ENCODE measurements around the gene BLMH. TPM values are rescaled to one million over a fixed set of nuclear protein-coding genes. Genes with fewer than 3 reads are reported as not detected.

The BLMH gene
- total and polyA plus RNA-seq, 2 experiments from 2014 or later: 39.7 to 47.3 TPM

GRCh38 chr17:30229012-30229411 lies 62.7 kb downstream of the BLMH start:
- Histone ChIP-seq H3K4me3 (no peak overlapping the region), H3K9me3 (ENCODE audit: low read depth) (no peaks in the 10 kb centered on the region), H3K27me3 (peaks cover 55% of the 10 kb centered on the region), H3K4me1 (ENCODE audit: low read depth) (no peaks in the 10 kb centered on the region), H3K36me3 (no peaks in the 10 kb centered on the region), H3K27ac (no peak overlapping the region)
- no peak for TF ChIP-seq CTCF (IDR thresholded peaks at IDR 0.05; ENCODE audit: low read depth, low read length)
- no peak for DNase-seq (ENCODE audit: low read depth in 1 of 2, low spot score in 1 of 2)

- no peak overlapping the region for H3K4me3 ChIP-seq
- H3K36me3 ChIP-seq: no peaks in the 10 kb centered on the region
- TF ChIP-seq CTCF (IDR thresholded peaks at IDR 0.05; ENCODE audit: low read depth, low read length): no peak
- no peak overlapping the region for H3K27ac ChIP-seq
- H3K9me3 ChIP-seq (ENCODE audit: low read depth): no peaks in the 10 kb centered on the region
- H3K27me3 ChIP-seq: peaks cover 45% of the 10 kb centered on the region
- no peaks in the 10 kb centered on the region for H3K4me1 ChIP-seq (ENCODE audit: low read depth)
- no peak for DNase-seq (ENCODE audit: low read depth in 1 of 2, low spot score in 1 of 2)
These were observed 63.7 kb downstream of the BLMH start for GRCh38 chr17:30228011-30228410.

- Histone ChIP-seq H3K9me3 (ENCODE audit: low read depth) (no peaks in the 10 kb centered on the region), H3K27me3 (peaks cover 34% of the 10 kb centered on the region), H3K36me3 (no peaks in the 10 kb centered on the region), H3K4me3 (no peak overlapping the region), H3K4me1 (ENCODE audit: low read depth) (no peaks in the 10 kb centered on the region), H3K27ac (no peak overlapping the region)
- no peak for TF ChIP-seq CTCF (IDR thresholded peaks at IDR 0.05; ENCODE audit: low read depth, low read length)
- DNase-seq (ENCODE audit: low read depth in 1 of 2, low spot score in 1 of 2): no peak
These were observed 64.9 kb downstream of the BLMH start for GRCh38 chr17:30226878-30227277.

GRCh38 chr17:30225919-30226553 lies 65.7 kb downstream of the BLMH start:
- H3K27ac ChIP-seq: no peak overlapping the region
- no peaks in the 10 kb centered on the region for H3K9me3 ChIP-seq (ENCODE audit: low read depth)
- no peaks in the 10 kb centered on the region for H3K36me3 ChIP-seq
- H3K4me3 ChIP-seq: no peak overlapping the region
- TF ChIP-seq CTCF (IDR thresholded peaks at IDR 0.05; ENCODE audit: low read depth, low read length): no peak
- peaks cover 26% of the 10 kb centered on the region for H3K27me3 ChIP-seq
- no peaks in the 10 kb centered on the region for H3K4me1 ChIP-seq (ENCODE audit: low read depth)
- no peak for DNase-seq (ENCODE audit: low read depth in 1 of 2, low spot score in 1 of 2)

- no peaks in the 10 kb centered on the region for H3K9me3 ChIP-seq (ENCODE audit: low read depth)
- no peak for DNase-seq (ENCODE audit: low read depth in 1 of 2, low spot score in 1 of 2)
- peaks cover 2% of the 10 kb centered on the region for H3K4me1 ChIP-seq (ENCODE audit: low read depth)
These were observed 66.6 kb downstream of the BLMH start for GRCh38 chr17:30225112-30225511.

More at GRCh38 chr17:30225112-30225511, 66.6 kb downstream of the BLMH start:
- H3K4me3 ChIP-seq: no peak overlapping the region
- peaks cover 16% of the 10 kb centered on the region for H3K27me3 ChIP-seq
- no peak for TF ChIP-seq CTCF (IDR thresholded peaks at IDR 0.05; ENCODE audit: low read depth, low read length)
- H3K36me3 ChIP-seq: no peaks in the 10 kb centered on the region
- no peak overlapping the region for H3K27ac ChIP-seq
